GM19467 (cell line): Measurements from ENCODE around the gene CENPV.
"Not testable (repeated sequence)": the region's sequence is repeated elsewhere in the genome, so short reads cannot be mapped to it uniquely, and the experiment has no call there.

Experiments
- ATAC-seq: cut with Tn5 transposase; IDR thresholded peaks from one replicate; pipeline ENCODE4 v1.9.1; 2021; ENCODE audit warnings: mild to moderate bottlenecking, moderate library complexity; ENCODE audit not compliant: unreplicated experiment

The CENPV gene

GRCh38 chr17:16353317-16354174 is at the start of gene CENPV:
Gene CENPV (minus strand): TSS chr17:16353469. CDS start chr17:16353436, 33 bp downstream.
- ATAC-seq: peak; percentile 48

- peak; percentile 56 for ATAC-seq
Measured at GRCh38 chr17:16398270-16399267, 45.3 kb upstream of the CENPV start.

GRCh38 chr17:16396693-16397092 is 43.4 kb upstream of the CENPV start:
- ATAC-seq: not testable (repeated sequence)

GRCh38 chr17:16395887-16396286 is 42.6 kb upstream of the CENPV start:
- not testable (repeated sequence) for ATAC-seq

- ATAC-seq: not testable (repeated sequence)
Measured at GRCh38 chr17:16392491-16392890, 39.2 kb upstream of the CENPV start.

- no peak for ATAC-seq
Measured at GRCh38 chr17:16391451-16391850, 38.2 kb upstream of the CENPV start.

- ATAC-seq: not testable (repeated sequence)
Measured at GRCh38 chr17:16386126-16386507, 32.8 kb upstream of the CENPV start.

GRCh38 chr17:16384557-16384956 is 31.3 kb upstream of the CENPV start:
- no peak for ATAC-seq

- ATAC-seq: no peak
Measured at GRCh38 chr17:16383772-16384287, 30.6 kb upstream of the CENPV start.

GRCh38 chr17:16383216-16383615 is 29.9 kb upstream of the CENPV start:
- ATAC-seq: no peak

GRCh38 chr17:16381496-16381820 is 28.2 kb upstream of the CENPV start:
- ATAC-seq: no peak

- ATAC-seq: peak; percentile 90
Measured at GRCh38 chr17:16380640-16381495, 27.6 kb upstream of the CENPV start, which contains the start of gene UBB. Gene UBB (plus strand): TSS chr17:16381091. CDS start chr17:16381908, 817 bp downstream.

- no peak for ATAC-seq
Measured at GRCh38 chr17:16379654-16380053, 26.4 kb upstream of the CENPV start.

- ATAC-seq: no peak
Measured at GRCh38 chr17:16378636-16379282, 25.5 kb upstream of the CENPV start.

GRCh38 chr17:16377941-16378341 is 24.7 kb upstream of the CENPV start:
- no peak for ATAC-seq

- no peak for ATAC-seq
Measured at GRCh38 chr17:16374146-16374938, 21.1 kb upstream of the CENPV start.

GRCh38 chr17:16371742-16372141 is 18.5 kb upstream of the CENPV start:
- no peak for ATAC-seq

- no peak for ATAC-seq
Measured at GRCh38 chr17:16364625-16365024, 11.4 kb upstream of the CENPV start.
